ENCODE measurements around the gene ASPM.
A peak's percentile ranks its signal among the peaks of the same experiment; 100 is the strongest.

Gene ASPM

GRCh38 chr1:197170538-197170937, 24.1 kb upstream of the ASPM start:
- Mint-ChIP-seq H3K36me3 (ENCODE audit: low read depth) (peaks cover 37% of the 10 kb centered on the region), H3K27ac (no peak overlapping the region), H3K9me3 (no peaks in the 10 kb centered on the region), H3K4me1 (ENCODE audit: low read depth) (peaks cover 7% of the 10 kb centered on the region), H3K27me3 (ENCODE audit: low read depth) (no peaks in the 10 kb centered on the region), H3K4me3 (no peak overlapping the region)
- no peak for DNase-seq (ENCODE audit: low spot score)

DNA sequence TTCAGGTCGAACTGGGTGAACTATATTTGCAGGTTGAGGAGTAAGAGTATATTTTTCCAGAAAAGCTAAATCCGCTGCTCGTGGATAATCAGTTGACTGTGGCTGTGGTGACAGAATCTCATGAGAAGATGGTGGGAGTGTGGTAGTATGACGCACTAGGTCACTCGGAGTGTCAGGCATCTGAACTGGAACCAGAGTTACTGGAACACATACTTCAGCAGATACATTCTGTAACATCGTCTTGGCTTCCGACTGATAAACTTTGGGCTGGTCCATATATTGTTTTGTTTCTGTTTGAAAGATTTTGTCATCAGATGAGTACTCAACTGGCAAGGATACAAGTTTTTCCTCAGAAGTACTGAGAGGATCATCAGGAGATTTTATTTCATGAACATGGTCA, 13.0 kb upstream of the ASPM start:
- no peak overlapping the region for H3K4me3 Mint-ChIP-seq
- DNase-seq (ENCODE audit: low spot score), result no peak
- H3K27me3 Mint-ChIP-seq (ENCODE audit: low read depth), result no peaks in the 10 kb centered on the region
- H3K27ac Mint-ChIP-seq, result no peak overlapping the region
- H3K36me3 Mint-ChIP-seq (ENCODE audit: low read depth), result peaks cover 17% of the 10 kb centered on the region
- no peaks in the 10 kb centered on the region for H3K9me3 Mint-ChIP-seq
- H3K4me1 Mint-ChIP-seq (ENCODE audit: low read depth), result no peaks in the 10 kb centered on the region

DNA sequence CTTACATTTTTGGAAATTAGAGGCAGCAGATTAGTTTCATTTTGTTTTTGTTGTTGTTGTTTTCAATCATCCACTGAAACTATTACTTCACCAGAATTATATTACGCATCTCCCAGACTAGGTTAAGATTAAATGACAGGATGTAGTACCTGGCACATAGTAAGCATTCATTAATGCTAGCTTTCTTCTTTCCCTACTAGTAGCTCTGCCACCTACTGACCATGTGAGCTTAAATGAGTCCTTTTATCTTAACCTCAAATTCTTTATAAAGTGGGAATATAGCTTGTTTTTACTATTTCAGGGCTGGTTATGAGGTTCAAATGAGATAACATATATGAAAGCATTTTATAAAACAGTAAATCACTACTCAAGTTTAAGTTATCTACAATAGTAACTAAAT, 10.2 kb upstream of the ASPM start:
- peaks cover 13% of the 10 kb centered on the region for H3K36me3 Mint-ChIP-seq (ENCODE audit: low read depth)
- no peak overlapping the region for H3K27ac Mint-ChIP-seq
- no peak overlapping the region for H3K4me3 Mint-ChIP-seq
- no peaks in the 10 kb centered on the region for H3K9me3 Mint-ChIP-seq
- no peak for DNase-seq (ENCODE audit: low spot score)
- H3K4me1 Mint-ChIP-seq (ENCODE audit: low read depth), result no peaks in the 10 kb centered on the region
- no peaks in the 10 kb centered on the region for H3K27me3 Mint-ChIP-seq (ENCODE audit: low read depth)

GRCh38 chr1:197152662-197153061, 6.2 kb upstream of the ASPM start:
- no peaks in the 10 kb centered on the region for H3K27me3 Mint-ChIP-seq (ENCODE audit: low read depth)
- no peak for DNase-seq (ENCODE audit: low spot score)
- no peaks in the 10 kb centered on the region for H3K9me3 Mint-ChIP-seq
- H3K4me3 Mint-ChIP-seq, result no peak overlapping the region
- peaks cover 1% of the 10 kb centered on the region for H3K4me1 Mint-ChIP-seq (ENCODE audit: low read depth)
- H3K36me3 Mint-ChIP-seq (ENCODE audit: low read depth), result peaks cover 2% of the 10 kb centered on the region
- H3K27ac Mint-ChIP-seq, result no peak overlapping the region

DNA sequence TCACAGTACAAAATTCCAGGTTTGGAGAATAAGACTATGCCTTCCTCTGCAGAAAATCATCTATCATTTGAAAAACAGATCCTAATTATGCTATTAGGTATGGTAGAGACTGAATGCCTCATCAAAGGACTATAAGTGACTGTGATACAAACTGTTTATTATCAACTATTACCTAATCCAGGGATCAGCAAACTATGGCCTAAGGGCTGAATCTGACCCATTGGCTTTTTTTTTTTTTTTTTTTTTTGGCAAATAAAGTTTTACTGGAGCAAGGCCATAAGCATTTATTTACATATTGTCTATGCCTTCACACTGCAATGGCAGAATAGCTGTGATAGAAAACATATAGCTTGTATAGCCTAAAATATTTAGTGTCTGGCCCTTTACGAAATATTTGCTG, 4.7 kb upstream of the ASPM start:
- DNase-seq (ENCODE audit: low spot score), result no peak
- Mint-ChIP-seq H3K9me3 (no peaks in the 10 kb centered on the region), H3K36me3 (ENCODE audit: low read depth) (peaks cover 3% of the 10 kb centered on the region), H3K27me3 (ENCODE audit: low read depth) (no peaks in the 10 kb centered on the region), H3K27ac (no peak overlapping the region), H3K4me1 (ENCODE audit: low read depth) (peaks cover 2% of the 10 kb centered on the region), H3K4me3 (no peak overlapping the region)

DNA sequence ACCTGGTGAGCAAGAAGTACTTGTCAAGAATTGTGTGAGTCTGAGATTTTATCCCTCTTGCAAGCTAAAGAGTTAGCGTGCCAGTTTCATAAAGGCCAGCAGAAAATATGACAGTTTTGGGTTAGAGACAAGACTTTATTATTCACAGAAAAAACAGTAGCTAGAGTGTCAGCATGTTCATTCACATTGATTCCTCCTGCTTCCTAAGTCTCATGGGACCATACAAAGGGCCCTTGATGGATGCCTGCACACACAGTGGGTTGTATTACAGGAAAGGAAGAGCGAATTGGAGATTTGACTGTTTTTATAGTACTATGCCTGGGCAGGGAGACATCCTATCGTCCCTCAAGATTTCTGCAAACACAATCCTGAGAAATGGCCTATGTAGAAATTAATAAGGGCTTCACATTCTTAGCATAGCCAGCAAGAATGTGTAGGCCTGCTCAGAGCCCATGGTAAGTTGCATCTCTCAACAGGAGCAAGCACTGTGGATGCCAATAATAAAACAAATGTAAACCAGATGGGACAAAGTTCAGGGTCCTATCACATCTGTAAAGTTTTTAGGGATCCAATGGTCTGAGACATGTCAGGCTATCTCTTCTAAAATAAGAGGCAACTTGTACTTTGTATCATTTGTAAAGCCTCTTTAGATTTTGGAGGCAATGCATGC, 4.0 kb upstream of the ASPM start:
- no peak for DNase-seq (ENCODE audit: low spot score)
- Mint-ChIP-seq H3K27ac (no peak overlapping the region), H3K27me3 (ENCODE audit: low read depth) (no peaks in the 10 kb centered on the region), H3K9me3 (no peaks in the 10 kb centered on the region), H3K36me3 (ENCODE audit: low read depth) (peaks cover 6% of the 10 kb centered on the region), H3K4me1 (ENCODE audit: low read depth) (peaks cover 2% of the 10 kb centered on the region), H3K4me3 (no peak overlapping the region)

GRCh38 chr1:197149340-197149739, 2.9 kb upstream of the ASPM start:
- Mint-ChIP-seq H3K27ac (no peak overlapping the region), H3K9me3 (no peaks in the 10 kb centered on the region), H3K27me3 (ENCODE audit: low read depth) (no peaks in the 10 kb centered on the region), H3K4me3 (no peak overlapping the region), H3K4me1 (ENCODE audit: low read depth) (peaks cover 4% of the 10 kb centered on the region), H3K36me3 (ENCODE audit: low read depth) (peaks cover 10% of the 10 kb centered on the region)
- no peak for DNase-seq (ENCODE audit: low spot score)

- peaks cover 29% of the 10 kb centered on the region for H3K4me1 Mint-ChIP-seq (ENCODE audit: low read depth)
- H3K27ac Mint-ChIP-seq, result peak overlapping the region; percentile 96
- DNase-seq (ENCODE audit: low spot score), result no peak
- no peaks in the 10 kb centered on the region for H3K27me3 Mint-ChIP-seq (ENCODE audit: low read depth)
- no peaks in the 10 kb centered on the region for H3K9me3 Mint-ChIP-seq
- peak overlapping the region; percentile 87 for H3K4me3 Mint-ChIP-seq
- H3K36me3 Mint-ChIP-seq (ENCODE audit: low read depth), result peaks cover 36% of the 10 kb centered on the region
Measured at GRCh38 chr1:197145446-197146024, 934 bp downstream of the ASPM start.

DNA sequence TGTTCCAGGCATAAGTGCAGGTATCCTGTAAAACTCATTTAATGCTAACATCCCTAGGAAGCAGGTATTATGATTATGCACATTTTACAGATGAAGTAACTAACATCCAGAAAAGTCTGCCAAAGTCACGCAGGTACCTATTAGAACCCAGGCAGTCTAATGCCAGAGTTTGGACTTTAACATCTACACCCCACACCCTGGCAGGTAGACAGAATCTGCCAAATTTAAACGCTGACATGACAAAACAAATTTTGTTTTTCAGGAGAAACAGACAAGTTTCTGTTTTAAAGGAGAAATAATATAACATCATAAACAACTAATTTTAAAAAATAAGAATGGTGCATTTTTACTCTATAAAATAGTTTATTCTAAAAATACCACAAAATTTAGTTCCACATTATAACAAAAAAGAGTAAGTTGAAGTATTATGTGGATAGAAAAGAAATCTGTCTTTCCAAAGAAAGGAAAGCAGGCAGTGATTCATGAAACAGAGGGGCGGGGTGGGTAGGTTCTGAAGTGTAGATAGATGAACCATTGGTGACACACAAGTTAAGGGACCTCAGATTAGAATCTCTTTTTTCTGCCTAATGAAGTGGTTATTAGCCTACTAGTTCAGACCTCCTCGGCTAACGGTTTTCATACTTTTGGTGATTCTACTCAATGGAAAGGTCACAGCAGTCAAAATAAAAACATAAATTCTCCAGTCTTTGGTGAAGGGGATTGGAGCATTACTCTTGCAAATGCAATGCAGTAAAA, 1.7 kb downstream of the ASPM start:
- no peak for DNase-seq (ENCODE audit: low spot score)
- Mint-ChIP-seq H3K27ac (peak overlapping the region; percentile 96), H3K9me3 (no peaks in the 10 kb centered on the region), H3K27me3 (ENCODE audit: low read depth) (no peaks in the 10 kb centered on the region), H3K36me3 (ENCODE audit: low read depth) (peaks cover 39% of the 10 kb centered on the region), H3K4me3 (peak overlapping the region; percentile 87), H3K4me1 (ENCODE audit: low read depth) (peaks cover 36% of the 10 kb centered on the region)

- Mint-ChIP-seq H3K27me3 (ENCODE audit: low read depth) (no peaks in the 10 kb centered on the region), H3K4me1 (ENCODE audit: low read depth) (peaks cover 41% of the 10 kb centered on the region), H3K36me3 (ENCODE audit: low read depth) (peaks cover 52% of the 10 kb centered on the region), H3K27ac (peak overlapping the region; percentile 19), H3K4me3 (peak overlapping the region; percentile 52), H3K9me3 (no peaks in the 10 kb centered on the region)
- DNase-seq (ENCODE audit: low spot score), result no peak
Measured at GRCh38 chr1:197143276-197143675, 3.2 kb downstream of the ASPM start.

DNA sequence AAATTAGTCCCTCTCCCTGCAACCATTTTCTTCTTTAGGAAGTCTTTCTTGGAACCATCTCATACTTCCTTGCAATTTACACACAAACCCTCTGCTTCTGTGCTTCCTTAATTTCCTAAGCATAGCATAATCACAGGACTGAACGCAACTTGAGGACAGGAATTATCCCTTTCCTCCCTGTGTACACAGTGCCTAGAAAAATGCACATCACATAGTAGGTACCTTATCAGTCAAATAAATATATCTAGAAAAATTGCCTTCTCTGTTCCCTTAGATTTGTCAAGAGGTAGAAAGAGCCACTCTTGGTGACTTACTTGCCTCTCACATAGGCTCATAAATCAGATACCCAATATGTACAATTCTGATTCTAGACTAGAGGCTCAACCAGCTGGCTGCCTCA, 4.9 kb downstream of the ASPM start:
- no peaks in the 10 kb centered on the region for H3K27me3 Mint-ChIP-seq (ENCODE audit: low read depth)
- peak overlapping the region; percentile 68 for H3K4me3 Mint-ChIP-seq
- peak overlapping the region; percentile 71 for H3K27ac Mint-ChIP-seq
- no peak for DNase-seq (ENCODE audit: low spot score)
- H3K9me3 Mint-ChIP-seq, result no peaks in the 10 kb centered on the region
- peaks cover 61% of the 10 kb centered on the region for H3K36me3 Mint-ChIP-seq (ENCODE audit: low read depth)
- peaks cover 45% of the 10 kb centered on the region for H3K4me1 Mint-ChIP-seq (ENCODE audit: low read depth)

GRCh38 chr1:197140121-197140520, 6.3 kb downstream of the ASPM start:
- H3K36me3 Mint-ChIP-seq (ENCODE audit: low read depth), result peaks cover 61% of the 10 kb centered on the region
- peak overlapping the region; percentile 54 for H3K4me3 Mint-ChIP-seq
- no peaks in the 10 kb centered on the region for H3K27me3 Mint-ChIP-seq (ENCODE audit: low read depth)
- peak overlapping the region; percentile 60 for H3K27ac Mint-ChIP-seq
- DNase-seq (ENCODE audit: low spot score), result no peak
- H3K4me1 Mint-ChIP-seq (ENCODE audit: low read depth), result peaks cover 47% of the 10 kb centered on the region
- H3K9me3 Mint-ChIP-seq, result no peaks in the 10 kb centered on the region

- Mint-ChIP-seq H3K4me3 (no peak overlapping the region), H3K4me1 (ENCODE audit: low read depth) (peaks cover 45% of the 10 kb centered on the region), H3K27me3 (ENCODE audit: low read depth) (no peaks in the 10 kb centered on the region), H3K36me3 (ENCODE audit: low read depth) (peaks cover 61% of the 10 kb centered on the region), H3K27ac (peak overlapping the region; percentile 74), H3K9me3 (no peaks in the 10 kb centered on the region)
- no peak for DNase-seq (ENCODE audit: low spot score)
Measured at GRCh38 chr1:197139169-197139568, 7.3 kb downstream of the ASPM start.

- H3K27me3 Mint-ChIP-seq (ENCODE audit: low read depth), result no peaks in the 10 kb centered on the region
- H3K4me1 Mint-ChIP-seq (ENCODE audit: low read depth), result peaks cover 38% of the 10 kb centered on the region
- H3K27ac Mint-ChIP-seq, result no peak overlapping the region
- DNase-seq (ENCODE audit: low spot score), result no peak
- no peak overlapping the region for H3K4me3 Mint-ChIP-seq
- no peaks in the 10 kb centered on the region for H3K9me3 Mint-ChIP-seq
- H3K36me3 Mint-ChIP-seq (ENCODE audit: low read depth), result peaks cover 60% of the 10 kb centered on the region
Measured at GRCh38 chr1:197137322-197137721, 9.1 kb downstream of the ASPM start.

All from T-helper 2 cell treated with Interferon-gamma antibody and Interleukin-4, amounts not matched to agents 5 μg/mL and 100 μg/mL, for 36 hours (primary cell).